C4-2B (cell line): ENCODE measurements around the gene NAPB.

Source experiments
- H3K27ac ChIP-seq: fragments of 450-650 bp; 2 replicates; pipeline ENCODE4 v1.5.1; 2017
- CTCF ChIP-seq: fragments of 450-650 bp; conservative IDR thresholded peaks from 2 replicates; pipeline ENCODE4 v1.5.1; 2017; ENCODE audit warnings: mild to moderate bottlenecking
- ZFX ChIP-seq: fragments of 450-650 bp; IDR thresholded peaks from 2 replicates; pipeline ENCODE4 v1.6.1; 2017

The NAPB gene

GRCh38 chr20:23436681-23437080 is 15.4 kb upstream of the NAPB start:
- TF ChIP-seq ZFX (no peak), CTCF (no peak)
- no peak overlapping the region; the same call in 1 of the 2 replicates for H3K27ac ChIP-seq

- TF ChIP-seq CTCF (no peak), ZFX (no peak)
- H3K27ac ChIP-seq: peak overlapping the region; percentile 5; the same call in 1 of the 2 replicates
Measured at GRCh38 chr20:23435626-23436539, 14.6 kb upstream of the NAPB start.

GRCh38 chr20:23434521-23435313 is 13.4 kb upstream of the NAPB start:
- no peak overlapping the region for H3K27ac ChIP-seq
- TF ChIP-seq CTCF: no peak
- no peak for TF ChIP-seq ZFX

- no peak for TF ChIP-seq CTCF
- no peak for TF ChIP-seq ZFX
Measured at GRCh38 chr20:23433628-23434027, 12.3 kb upstream of the NAPB start.

GRCh38 chr20:23425129-23425528 is 3.8 kb upstream of the NAPB start:
- no peak overlapping the region for H3K27ac ChIP-seq
- no peak for TF ChIP-seq CTCF
- no peak for TF ChIP-seq ZFX

More at GRCh38 chr20:23433628-23434027, 12.3 kb upstream of the NAPB start:
- no peak overlapping the region for H3K27ac ChIP-seq

GRCh38 chr20:23419995-23420901 is 1.0 kb downstream of the NAPB start:
- peak overlapping the region; percentile 81 for H3K27ac ChIP-seq
- TF ChIP-seq ZFX: no peak
- TF ChIP-seq CTCF: no peak
